ENCODE data around the gene TMEM129.
A peak's percentile ranks its signal among the peaks of the same experiment; 100 is the strongest.

Gene TMEM129, protein sequence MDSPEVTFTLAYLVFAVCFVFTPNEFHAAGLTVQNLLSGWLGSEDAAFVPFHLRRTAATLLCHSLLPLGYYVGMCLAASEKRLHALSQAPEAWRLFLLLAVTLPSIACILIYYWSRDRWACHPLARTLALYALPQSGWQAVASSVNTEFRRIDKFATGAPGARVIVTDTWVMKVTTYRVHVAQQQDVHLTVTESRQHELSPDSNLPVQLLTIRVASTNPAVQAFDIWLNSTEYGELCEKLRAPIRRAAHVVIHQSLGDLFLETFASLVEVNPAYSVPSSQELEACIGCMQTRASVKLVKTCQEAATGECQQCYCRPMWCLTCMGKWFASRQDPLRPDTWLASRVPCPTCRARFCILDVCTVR

DNA sequence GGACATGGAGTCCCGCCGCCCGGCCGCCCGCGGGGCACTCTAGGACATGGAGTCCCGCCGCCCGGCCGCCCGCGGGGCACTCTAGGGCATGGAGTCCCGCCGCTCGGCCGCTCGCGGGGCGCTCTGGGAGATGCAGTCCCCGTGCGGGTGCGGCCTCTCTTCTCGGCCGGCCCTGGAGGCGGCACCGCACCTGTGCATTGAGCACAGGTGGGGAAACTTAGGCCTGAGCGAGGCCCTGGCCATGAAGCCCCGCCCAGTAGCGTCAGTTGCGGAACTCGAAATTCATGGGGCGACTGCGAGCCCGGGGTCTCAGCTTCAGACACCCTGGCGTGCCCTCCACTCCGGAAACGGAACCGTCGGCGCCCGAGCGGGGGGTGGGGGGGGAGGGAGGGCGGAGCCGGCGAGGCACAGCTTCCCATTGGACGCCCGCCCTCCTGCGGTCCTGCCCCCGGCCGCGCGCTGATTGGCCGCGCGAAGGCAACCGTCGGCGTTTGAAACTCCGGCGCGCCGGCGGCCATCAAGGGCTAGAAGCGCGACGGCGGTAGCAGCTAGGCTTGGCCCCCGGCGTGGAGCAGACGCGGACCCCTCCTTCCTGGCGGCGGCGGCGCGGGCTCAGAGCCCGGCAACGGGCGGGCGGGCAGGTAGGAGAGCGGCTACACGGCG is at the start of gene TMEM129, which contains the start of gene TACC3:
Gene TMEM129 (minus strand): TSS at position 321 of the 663 bp plus-strand sequence. CDS start 486 bp downstream, outside the sequence.
Gene TACC3 (plus strand): TSS at position 519 of the 663 bp plus-strand sequence. CDS start 1,901 bp downstream, outside the sequence.
- H3K9me3 ChIP-seq (ENCODE audit: control insufficient read depth in 5 of 5, low read length in 5 of 5): no peaks in the 10 kb centered on the region
- peak within 1 kb of the TSS in 4 of 5 donors; percentile 70 to 90 (median 84) for H3K9ac ChIP-seq (ENCODE audit: low read length in 5 of 5)
- H3K27me3 ChIP-seq (ENCODE audit: control insufficient read depth in 5 of 5, insufficient read depth in 4 of 5, low read length in 5 of 5): no peaks in the 10 kb centered on the region
- peaks cover 2 to 51% (median 40%) of the 10 kb centered on the region in 5 donors for H3K4me1 ChIP-seq (ENCODE audit: control insufficient read depth in 5 of 5, insufficient read depth in 5 of 5, low read length in 5 of 5)
- peak within 1 kb of the TSS; percentile 72 for H3K27ac ChIP-seq (ENCODE audit: low read depth, low read length)
- peak within 1 kb of the TSS; percentile 64 to 88 (median 79) for H3K4me3 ChIP-seq (ENCODE audit: low read depth in 1 of 5, low read length in 5 of 5)
- H3K36me3 ChIP-seq (ENCODE audit: control insufficient read depth in 5 of 5, insufficient read depth in 5 of 5, low read length in 5 of 5): peaks cover 0 to 36% (median 21%) of the 10 kb centered on the region in 5 donors

DNA sequence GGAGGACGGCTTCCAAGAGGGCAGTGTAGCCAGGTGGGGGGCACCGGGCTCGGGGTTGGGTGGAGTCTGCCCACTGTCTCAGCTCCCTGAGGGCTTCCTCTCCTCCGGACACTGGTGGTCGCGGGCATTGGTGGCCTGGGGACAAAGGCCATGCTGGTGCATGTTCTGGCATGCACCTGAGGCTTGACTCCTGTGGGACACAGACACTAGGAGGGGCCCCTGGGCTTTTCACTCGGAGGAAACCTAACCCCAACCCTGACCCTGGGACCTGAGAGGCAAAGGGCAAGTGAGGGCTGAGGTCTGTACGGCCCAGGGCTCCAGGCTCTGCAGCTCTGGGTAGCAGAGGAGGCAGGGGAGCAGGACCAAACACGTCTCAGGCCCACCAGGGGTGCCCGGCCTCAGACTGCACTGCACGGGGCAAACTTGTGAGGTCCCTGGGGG is 49.7 kb upstream of the TMEM129 start:
- no peak overlapping the region for H3K9ac ChIP-seq (ENCODE audit: low read length in 5 of 5)
- no peak overlapping the region for H3K4me3 ChIP-seq (ENCODE audit: low read depth in 1 of 5, low read length in 5 of 5)
- no peak overlapping the region for H3K27ac ChIP-seq (ENCODE audit: low read depth, low read length)
- peaks cover 4 to 37% (median 19%) of the 10 kb centered on the region in 5 donors for H3K27me3 ChIP-seq (ENCODE audit: control insufficient read depth in 5 of 5, insufficient read depth in 4 of 5, low read length in 5 of 5)
- peaks cover 0 to 8% (median 5%) of the 10 kb centered on the region in 5 donors for H3K4me1 ChIP-seq (ENCODE audit: control insufficient read depth in 5 of 5, insufficient read depth in 5 of 5, low read length in 5 of 5)
- no peaks in the 10 kb centered on the region for H3K9me3 ChIP-seq (ENCODE audit: control insufficient read depth in 5 of 5, low read length in 5 of 5)
- no peaks in the 10 kb centered on the region for H3K36me3 ChIP-seq (ENCODE audit: control insufficient read depth in 5 of 5, insufficient read depth in 5 of 5, low read length in 5 of 5)

DNA sequence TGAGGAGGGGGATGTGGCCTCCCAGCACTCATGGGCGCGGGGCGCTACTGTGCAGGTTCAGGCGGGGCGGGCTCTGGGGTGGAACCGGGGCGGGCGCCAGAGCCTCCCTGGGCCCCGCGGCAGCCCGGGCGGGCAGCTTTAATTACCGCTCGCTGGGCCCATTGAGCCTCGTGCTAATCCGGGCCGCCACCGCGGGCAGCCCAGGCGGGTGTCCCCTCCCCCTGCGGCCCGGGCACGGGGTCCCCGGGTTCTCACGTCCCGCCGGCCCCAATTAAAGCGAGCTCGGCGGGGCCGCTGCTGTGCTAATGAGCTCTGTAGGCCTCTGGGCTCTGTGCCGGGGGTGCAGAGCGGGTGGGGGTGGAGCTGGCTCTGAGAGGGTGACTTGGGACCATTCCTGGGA is 49.1 kb upstream of the TMEM129 start:
- H3K27ac ChIP-seq (ENCODE audit: low read depth, low read length): no peak overlapping the region
- H3K9ac ChIP-seq (ENCODE audit: low read length in 5 of 5): no peak overlapping the region
- H3K4me1 ChIP-seq (ENCODE audit: control insufficient read depth in 5 of 5, insufficient read depth in 5 of 5, low read length in 5 of 5): peaks cover 0 to 8% (median 5%) of the 10 kb centered on the region in 5 donors
- no peaks in the 10 kb centered on the region for H3K36me3 ChIP-seq (ENCODE audit: control insufficient read depth in 5 of 5, insufficient read depth in 5 of 5, low read length in 5 of 5)
- peaks cover 4 to 35% (median 19%) of the 10 kb centered on the region in 5 donors for H3K27me3 ChIP-seq (ENCODE audit: control insufficient read depth in 5 of 5, insufficient read depth in 4 of 5, low read length in 5 of 5)
- no peak overlapping the region for H3K4me3 ChIP-seq (ENCODE audit: low read depth in 1 of 5, low read length in 5 of 5)
- no peaks in the 10 kb centered on the region for H3K9me3 ChIP-seq (ENCODE audit: control insufficient read depth in 5 of 5, low read length in 5 of 5)

DNA sequence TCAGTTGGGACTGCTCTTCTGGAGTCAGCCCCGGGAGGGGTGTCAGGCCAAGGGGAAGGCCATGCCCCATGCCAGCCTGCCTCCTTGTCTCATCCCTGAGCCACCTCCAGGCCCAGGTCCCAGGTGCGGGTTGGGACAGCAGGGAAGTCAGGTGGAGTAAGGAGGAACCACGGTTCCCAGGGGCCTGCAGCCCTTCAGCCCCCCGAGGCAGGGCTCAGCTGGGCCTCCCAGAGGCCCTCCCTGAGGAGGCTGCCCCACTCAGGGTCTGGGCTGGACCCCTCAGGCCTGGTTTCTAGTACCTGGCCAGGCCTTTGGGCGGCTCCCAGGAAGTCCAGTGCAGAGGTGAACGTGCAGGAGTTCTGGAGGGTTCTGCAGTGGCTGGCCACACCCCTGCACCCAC is 48.6 kb upstream of the TMEM129 start:
- no peak overlapping the region for H3K9ac ChIP-seq (ENCODE audit: low read length in 5 of 5)
- peaks cover 4 to 35% (median 19%) of the 10 kb centered on the region in 5 donors for H3K27me3 ChIP-seq (ENCODE audit: control insufficient read depth in 5 of 5, insufficient read depth in 4 of 5, low read length in 5 of 5)
- no peaks in the 10 kb centered on the region for H3K36me3 ChIP-seq (ENCODE audit: control insufficient read depth in 5 of 5, insufficient read depth in 5 of 5, low read length in 5 of 5)
- no peak overlapping the region for H3K27ac ChIP-seq (ENCODE audit: low read depth, low read length)
- no peak overlapping the region for H3K4me3 ChIP-seq (ENCODE audit: low read depth in 1 of 5, low read length in 5 of 5)
- no peaks in the 10 kb centered on the region for H3K9me3 ChIP-seq (ENCODE audit: control insufficient read depth in 5 of 5, low read length in 5 of 5)
- peaks cover 0 to 8% (median 5%) of the 10 kb centered on the region in 5 donors for H3K4me1 ChIP-seq (ENCODE audit: control insufficient read depth in 5 of 5, insufficient read depth in 5 of 5, low read length in 5 of 5)

DNA sequence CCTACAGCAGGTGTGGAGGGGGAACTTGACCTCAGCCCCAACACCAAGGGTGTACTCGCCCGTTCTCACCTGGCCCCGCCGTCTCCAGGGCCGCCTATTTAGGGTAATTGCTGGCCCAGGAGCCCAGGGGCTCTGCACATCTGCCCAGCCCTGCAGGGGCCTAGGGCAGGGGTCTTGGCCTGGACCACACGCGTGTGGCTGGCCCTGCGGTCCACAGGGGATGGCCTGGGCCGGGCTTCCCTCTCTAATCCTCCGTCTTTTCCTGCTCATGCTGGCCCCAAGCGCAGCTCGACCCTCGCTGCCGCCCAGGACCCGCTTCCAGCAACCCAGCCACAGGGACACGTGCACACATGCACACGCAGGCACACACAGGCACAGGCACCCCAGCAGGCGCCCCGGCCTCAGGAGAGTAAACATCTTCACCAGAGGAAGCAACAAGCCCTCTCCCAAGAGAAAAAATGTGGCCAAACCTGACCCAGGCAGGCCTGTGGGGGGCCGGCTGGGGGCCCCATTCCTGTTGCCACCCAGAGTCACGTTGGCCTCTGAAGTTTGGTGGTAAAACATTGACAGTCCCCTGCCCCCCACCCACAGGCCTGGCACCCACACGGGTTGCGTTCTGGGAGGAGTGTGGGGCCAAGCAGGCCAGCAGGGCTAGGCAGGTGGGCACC is 47.4 kb upstream of the TMEM129 start:
- Histone ChIP-seq H3K4me3 (ENCODE audit: low read depth in 1 of 5, low read length in 5 of 5) (no peak overlapping the region), H3K27ac (ENCODE audit: low read depth, low read length) (no peak overlapping the region), H3K27me3 (ENCODE audit: control insufficient read depth in 5 of 5, insufficient read depth in 4 of 5, low read length in 5 of 5) (peaks cover 4 to 35% (median 19%) of the 10 kb centered on the region in 5 donors), H3K36me3 (ENCODE audit: control insufficient read depth in 5 of 5, insufficient read depth in 5 of 5, low read length in 5 of 5) (no peaks in the 10 kb centered on the region), H3K9me3 (ENCODE audit: control insufficient read depth in 5 of 5, low read length in 5 of 5) (no peaks in the 10 kb centered on the region), H3K9ac (ENCODE audit: low read length in 5 of 5) (no peak overlapping the region), H3K4me1 (ENCODE audit: control insufficient read depth in 5 of 5, insufficient read depth in 5 of 5, low read length in 5 of 5) (peaks cover 0 to 13% (median 10%) of the 10 kb centered on the region in 5 donors)

DNA sequence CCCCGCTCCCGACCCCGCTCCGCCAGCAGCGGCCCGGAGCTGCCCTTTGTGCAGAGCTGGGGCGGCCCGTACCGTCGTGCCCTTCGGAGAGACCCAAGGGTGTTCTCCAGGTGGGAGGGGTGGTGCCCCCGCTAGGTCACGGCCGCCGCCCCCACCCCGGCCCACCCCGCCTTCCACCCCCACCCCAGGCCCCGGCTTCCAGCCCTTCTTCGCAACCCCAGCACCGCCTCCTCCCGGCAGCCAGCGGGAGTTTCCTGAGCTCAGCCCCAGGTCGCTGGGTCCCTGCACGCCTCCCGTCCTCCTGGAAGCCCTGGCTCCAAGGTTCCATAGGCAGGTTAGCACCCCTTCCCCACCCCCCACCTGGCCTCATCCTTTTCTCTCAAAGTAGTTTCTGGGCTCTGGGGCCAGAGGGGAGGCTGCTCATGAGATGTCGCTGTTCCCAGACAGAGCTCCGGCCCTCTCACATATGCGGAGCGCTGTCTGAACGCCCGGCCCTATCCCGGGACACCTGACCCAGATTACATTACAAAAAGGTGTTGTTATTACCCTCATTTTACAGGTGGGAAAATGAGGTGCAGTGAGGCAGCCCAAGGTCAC is 46.7 kb upstream of the TMEM129 start:
- H3K36me3 ChIP-seq (ENCODE audit: control insufficient read depth in 5 of 5, insufficient read depth in 5 of 5, low read length in 5 of 5): no peaks in the 10 kb centered on the region
- no peak overlapping the region for H3K27ac ChIP-seq (ENCODE audit: low read depth, low read length)
- peaks cover 2 to 35% (median 19%) of the 10 kb centered on the region in 5 donors for H3K27me3 ChIP-seq (ENCODE audit: control insufficient read depth in 5 of 5, insufficient read depth in 4 of 5, low read length in 5 of 5)
- H3K9me3 ChIP-seq (ENCODE audit: control insufficient read depth in 5 of 5, low read length in 5 of 5): no peaks in the 10 kb centered on the region
- no peak overlapping the region for H3K9ac ChIP-seq (ENCODE audit: low read length in 5 of 5)
- H3K4me1 ChIP-seq (ENCODE audit: control insufficient read depth in 5 of 5, insufficient read depth in 5 of 5, low read length in 5 of 5): peaks cover 0 to 19% (median 10%) of the 10 kb centered on the region in 5 donors
- H3K4me3 ChIP-seq (ENCODE audit: low read depth in 1 of 5, low read length in 5 of 5): peak overlapping the region in 1 of 5 donors; percentile 22

DNA sequence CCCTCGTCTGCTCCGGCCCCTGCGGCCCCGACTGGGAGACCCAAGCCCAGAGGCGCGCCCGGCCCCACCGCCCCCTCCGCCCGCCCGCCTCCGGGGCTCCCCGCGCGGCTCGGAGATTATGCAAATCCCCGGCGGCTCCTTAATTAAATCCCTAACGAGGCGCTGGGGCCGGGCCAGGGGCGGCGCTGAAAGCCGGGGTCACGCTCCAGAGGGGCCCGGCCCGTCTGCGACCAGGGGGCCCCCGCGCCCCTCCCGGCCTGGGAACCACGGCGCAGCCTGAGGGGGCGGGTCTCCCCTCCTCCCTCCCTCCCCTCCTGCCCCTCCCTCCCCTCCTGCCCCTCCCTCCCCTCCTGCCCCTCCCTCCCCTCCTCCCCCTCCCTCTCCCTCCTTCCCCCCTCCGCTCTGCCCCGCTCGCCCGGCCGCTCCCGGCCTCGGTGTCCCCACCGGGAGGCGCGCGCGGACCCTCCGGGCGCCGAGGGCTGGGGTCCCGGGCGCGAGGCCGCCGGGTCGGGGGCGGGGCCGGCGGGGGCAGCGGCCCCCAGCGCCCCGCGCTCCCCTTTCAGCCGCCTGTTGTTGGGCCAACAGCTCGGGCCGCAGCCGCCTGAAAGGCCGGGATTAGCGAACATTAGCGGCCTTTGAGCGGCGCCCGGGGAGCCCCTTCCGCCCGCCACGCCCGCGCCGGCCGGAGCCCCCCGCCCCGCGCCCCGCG is 46.1 kb upstream of the TMEM129 start:
- Histone ChIP-seq H3K36me3 (ENCODE audit: control insufficient read depth in 5 of 5, insufficient read depth in 5 of 5, low read length in 5 of 5) (no peaks in the 10 kb centered on the region), H3K4me3 (ENCODE audit: low read depth in 1 of 5, low read length in 5 of 5) (peak overlapping the region in 1 of 5 donors; percentile 22), H3K27me3 (ENCODE audit: control insufficient read depth in 5 of 5, insufficient read depth in 4 of 5, low read length in 5 of 5) (peaks cover 0 to 39% (median 23%) of the 10 kb centered on the region in 5 donors), H3K4me1 (ENCODE audit: control insufficient read depth in 5 of 5, insufficient read depth in 5 of 5, low read length in 5 of 5) (peaks cover 0 to 19% (median 10%) of the 10 kb centered on the region in 5 donors), H3K27ac (ENCODE audit: low read depth, low read length) (no peak overlapping the region), H3K9ac (ENCODE audit: low read length in 5 of 5) (no peak overlapping the region), H3K9me3 (ENCODE audit: control insufficient read depth in 5 of 5, low read length in 5 of 5) (no peaks in the 10 kb centered on the region)

DNA sequence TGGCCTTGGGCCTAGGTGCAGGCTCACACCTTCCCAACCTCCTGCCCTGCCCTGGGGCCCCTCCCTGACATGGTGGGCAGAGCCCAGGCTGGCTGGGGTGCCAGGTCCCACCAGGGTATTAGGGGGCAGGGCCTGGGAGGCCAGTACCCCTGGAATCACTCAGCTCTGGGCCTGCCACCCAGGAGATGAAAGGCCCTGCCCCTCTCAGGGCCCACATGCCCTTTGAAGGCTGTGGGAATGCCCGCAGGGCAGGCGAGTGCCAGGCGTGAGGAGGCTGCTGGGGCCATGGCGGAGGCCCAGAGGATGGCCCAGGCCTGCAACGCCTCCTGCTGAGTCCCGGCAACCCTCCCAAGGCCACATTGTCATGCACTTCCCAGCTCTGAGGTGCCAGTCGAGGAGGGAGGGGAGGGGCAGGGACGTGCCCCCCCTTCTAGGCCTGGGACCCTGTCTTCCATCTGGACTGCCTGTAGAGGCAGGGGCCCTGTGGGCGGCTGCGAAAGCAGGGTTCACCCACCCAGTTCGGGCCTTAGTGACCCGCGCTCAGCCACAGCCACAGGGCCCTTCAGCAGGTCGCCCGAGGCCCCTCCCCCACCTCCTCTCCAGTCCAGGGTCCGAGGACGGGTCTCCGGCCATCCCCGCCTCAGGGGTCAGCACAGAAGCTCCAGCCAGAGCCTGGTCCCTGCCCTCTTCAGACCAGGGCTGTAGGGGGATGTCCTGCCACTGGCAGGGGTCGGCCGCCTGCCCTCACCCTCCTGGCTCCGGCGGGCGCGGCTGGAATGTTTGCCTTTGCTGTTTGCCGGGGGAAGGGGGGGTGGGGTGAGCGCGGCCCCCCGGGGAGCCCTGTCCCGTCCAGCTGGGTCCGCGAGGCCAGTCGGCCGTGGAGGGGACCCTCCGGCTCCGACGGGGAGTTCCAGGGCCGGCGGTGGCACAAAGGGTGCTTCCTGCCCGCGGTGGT is 45.3 kb upstream of the TMEM129 start:
- Histone ChIP-seq H3K9me3 (ENCODE audit: control insufficient read depth in 5 of 5, low read length in 5 of 5) (no peaks in the 10 kb centered on the region), H3K4me1 (ENCODE audit: control insufficient read depth in 5 of 5, insufficient read depth in 5 of 5, low read length in 5 of 5) (peaks cover 0 to 19% (median 10%) of the 10 kb centered on the region in 5 donors), H3K36me3 (ENCODE audit: control insufficient read depth in 5 of 5, insufficient read depth in 5 of 5, low read length in 5 of 5) (no peaks in the 10 kb centered on the region), H3K9ac (ENCODE audit: low read length in 5 of 5) (no peak overlapping the region), H3K27me3 (ENCODE audit: control insufficient read depth in 5 of 5, insufficient read depth in 4 of 5, low read length in 5 of 5) (peaks cover 0 to 40% (median 22%) of the 10 kb centered on the region in 5 donors), H3K4me3 (ENCODE audit: low read depth in 1 of 5, low read length in 5 of 5) (no peak overlapping the region), H3K27ac (ENCODE audit: low read depth, low read length) (no peak overlapping the region)
